HepG2 (cell line): ENCODE data around the gene TRIP6. TPM values are rescaled to one million over a fixed set of nuclear protein-coding genes. Genes with fewer than 3 reads are reported as not detected.

Source experiments
- BATF2 ChIP-seq: sonication (generic); formaldehyde crosslinking; IDR thresholded peaks from 2 replicates; pipeline ENCODE4 v1.8.0; 2022; ENCODE audit warnings: mild to moderate bottlenecking, missing genetic modification reagents, moderate library complexity
- CSRNP2 ChIP-seq: sonication (generic); formaldehyde crosslinking; conservative IDR thresholded peaks from 2 replicates; pipeline ENCODE4 v1.8.0; 2022; ENCODE audit warnings: low read depth, missing genetic modification reagents
- E2F5 ChIP-seq: sonication (generic); formaldehyde crosslinking; conservative IDR thresholded peaks from 2 replicates; pipeline ENCODE4 v1.4.0; 2020; ENCODE audit warnings: missing genetic modification reagents
- ELF3 ChIP-seq: IDR thresholded peaks from 2 replicates; pipeline ENCODE4 v1.6.1; 2016; ENCODE audit warnings: missing genetic modification reagents, missing compliant biosample characterization
- GLI4 ChIP-seq: sonication (generic); formaldehyde crosslinking; IDR thresholded peaks from 2 replicates; pipeline ENCODE4 v1.5.1; 2020; ENCODE audit warnings: missing genetic modification reagents, mild to moderate bottlenecking, moderate library complexity, borderline replicate concordance
- GPBP1L1 ChIP-seq: sonication (generic); formaldehyde crosslinking; IDR thresholded peaks from 2 replicates; pipeline ENCODE4 v1.5.0; 2020; ENCODE audit warnings: mild to moderate bottlenecking, missing genetic modification reagents
- HINFP ChIP-seq: sonication (generic); formaldehyde crosslinking; IDR thresholded peaks from 2 replicates; pipeline ENCODE4 v1.4.0; 2020; ENCODE audit warnings: low read depth, mild to moderate bottlenecking, missing genetic modification reagents
- JARID2 ChIP-seq: sonication (generic); formaldehyde crosslinking; IDR thresholded peaks from 2 replicates; pipeline ENCODE4 v1.8.1; 2023; ENCODE audit warnings: missing genetic modification reagents, inconsistent platforms; ENCODE audit not compliant: insufficient replicate concordance
- MAZ ChIP-seq, 2 experiments: sonication (generic) in 1 of 2; formaldehyde crosslinking in 1 of 2; IDR thresholded peaks; 2 replicates each; pipeline versions ENCODE4 v1.5.0 to v1.6.1; 2012 to 2020; ENCODE audit warnings: low read depth in 2 of 2, mild to moderate bottlenecking in 2 of 2, borderline replicate concordance in 1 of 2, improper control_type of control experiment in 1 of 2, low read length in 1 of 2, missing genetic modification reagents in 1 of 2, moderate library complexity in 1 of 2
- MTA1 ChIP-seq: sonication (generic); formaldehyde crosslinking; IDR thresholded peaks from 2 replicates; pipeline ENCODE4 v1.4.0; 2020; ENCODE audit warnings: missing genetic modification reagents, mild to moderate bottlenecking, borderline replicate concordance
- MTF2 ChIP-seq: sonication (generic); formaldehyde crosslinking; IDR thresholded peaks from 2 replicates; pipeline ENCODE4 v1.5.0; 2020; ENCODE audit warnings: missing genetic modification reagents, borderline replicate concordance
- NFATC3 ChIP-seq: sonication (generic); formaldehyde crosslinking; IDR thresholded peaks from 2 replicates; pipeline ENCODE4 v1.5.1; 2020; ENCODE audit warnings: mild to moderate bottlenecking, missing genetic modification reagents
- RAD21 ChIP-seq: fragments of 450-650 bp; formaldehyde crosslinking; IDR thresholded peaks from 2 replicates; pipeline ENCODE4 v1.5.0; 2020; ENCODE audit warnings: mild to moderate bottlenecking
- SIX1 ChIP-seq: sonication (generic); formaldehyde crosslinking; IDR thresholded peaks from 2 replicates; pipeline ENCODE4 v1.4.0; 2020; ENCODE audit warnings: missing genetic modification reagents, borderline replicate concordance
- TMF1 ChIP-seq: sonication (generic); formaldehyde crosslinking; IDR thresholded peaks from 2 replicates; pipeline ENCODE4 v1.8.1; 2022; ENCODE audit warnings: low read depth, missing genetic modification reagents
- ZNF280D ChIP-seq: sonication (generic); formaldehyde crosslinking; IDR thresholded peaks from 2 replicates; pipeline ENCODE4 v1.5.1; 2020; ENCODE audit warnings: mild to moderate bottlenecking, missing genetic modification reagents
- ZNF382 ChIP-seq: sonication (generic); formaldehyde crosslinking; IDR thresholded peaks from 2 replicates; pipeline ENCODE4 v1.5.0; 2020; ENCODE audit warnings: missing genetic modification reagents, mild to moderate bottlenecking, borderline replicate concordance
- ZNF451 ChIP-seq: sonication (generic); formaldehyde crosslinking; IDR thresholded peaks from 2 replicates; pipeline ENCODE4 v1.5.0; 2020; ENCODE audit warnings: mild to moderate bottlenecking, missing genetic modification reagents
- polyA plus RNA-seq, 8 experiments: library from polyadenylated mRNA; depleted of rRNA in 3 of 8; stranded (reverse) in 7 of 8; unstranded in 1 of 8; fragments of >200 nt; fragmentation: Illumina TruSeq in 4 of 8; extraction: Trizol in 4 of 8; gene quantifications; 2 replicates each; pipeline versions ENCODE4 v1.2.1 to v1.2.3, GENCODE V29; 2011 to 2016; ENCODE audit warnings: low read depth in 4 of 8, missing spikeins in 1 of 8, mixed read lengths in 1 of 8; ENCODE audit not compliant: insufficient read depth in 1 of 8
- total RNA-seq, 5 experiments: library from RNA; depleted of rRNA; stranded (reverse); fragments of >200 nt; fragmentation: Illumina TruSeq; extraction: Trizol; gene quantifications; 2 replicates each; pipeline ENCODE4 v1.2.3, GENCODE V29; 2016; ENCODE audit warnings: low read depth in 1 of 5

TRIP6 gene
- total and polyA plus RNA-seq, 2 of the 13 experiments (the other 11 are each of a cell fraction or from before 2014, with no cell fraction given) = 0.34 to 0.38 TPM

GRCh38 chr7:100852048-100852872 is 14.9 kb upstream of the TRIP6 start, which contains the start of gene SLC12A9 (continued):
- TF ChIP-seq E2F5 (CRISPR knock-in tag) (no peak), GLI4 (no peak; the same call in 1 of the 2 replicates), JARID2 (CRISPR knock-in tag) (no peak), HINFP (CRISPR knock-in tag) (no peak), CSRNP2 (CRISPR knock-in tag) (no peak), RAD21 (peak; percentile 97), GPBP1L1 (CRISPR knock-in tag) (no peak), MAZ (IDR thresholded peaks at IDR 0.05; ENCODE audit: borderline replicate concordance, low read depth, low read length) (0 out of 2 replicates have a peak, but pooled peaks have one; percentile 15), MAZ (CRISPR knock-in tag; IDR thresholded peaks at IDR 0.05; ENCODE audit: low read depth) (peak; percentile 72), ZNF382 (CRISPR knock-in tag) (no peak), ELF3 (no peak), MTA1 (no peak), ZNF280D (CRISPR knock-in tag) (no peak), MTF2 (no peak), NFATC3 (no peak), SIX1 (CRISPR knock-in tag) (no peak), TMF1 (CRISPR knock-in tag) (no peak; the same call in 1 of the 2 replicates), ZNF451 (CRISPR knock-in tag) (no peak), BATF2 (CRISPR knock-in tag) (no peak)
